Activated T-helper 1 cell treated with Interleukin-2 at 50 U/mL for 16 hours (primary cell): ENCODE results near the gene SYCN.
"Not testable (repeated sequence)": the region's sequence is repeated elsewhere in the genome, so short reads cannot be mapped to it uniquely, and the experiment has no call there.

Experiments
- DNase-seq: peaks from one replicate; pipeline ENCODE4 v3.0.0-alpha.2; 2020; ENCODE audit warnings: low read depth

SYCN gene

GRCh38 chr19:39203372-39204341 is at the start of gene SYCN:
Gene SYCN, minus strand, starts transcription at chr19:39204263. Its CDS starts 9 bp downstream, at chr19:39204254.
- no peak for DNase-seq

GRCh38 chr19:39253374-39254149 is 49.5 kb upstream of the SYCN start:
- no peak for DNase-seq

GRCh38 chr19:39252458-39252857 is 48.4 kb upstream of the SYCN start:
- no peak for DNase-seq

- DNase-seq: no peak
Observed at GRCh38 chr19:39251846-39252245, 47.8 kb upstream of the SYCN start.

- no peak for DNase-seq
Observed at GRCh38 chr19:39251081-39251480, 47.0 kb upstream of the SYCN start.

GRCh38 chr19:39248806-39249205 is 44.7 kb upstream of the SYCN start, which contains the start of gene IFNL4:
Gene IFNL4, minus strand, starts transcription at chr19:39248856.
- DNase-seq: no peak

GRCh38 chr19:39247701-39248664 is 43.9 kb upstream of the SYCN start:
- no peak for DNase-seq

- no peak for DNase-seq
Observed at GRCh38 chr19:39246951-39247669, 43.0 kb upstream of the SYCN start.

GRCh38 chr19:39245166-39245565 is 41.1 kb upstream of the SYCN start:
- DNase-seq: not testable (repeated sequence)

- not testable (repeated sequence) for DNase-seq
Observed at GRCh38 chr19:39244410-39245100, 40.5 kb upstream of the SYCN start, which contains the start of gene IFNL3. Gene IFNL3, minus strand, starts transcription at chr19:39245006. Its CDS starts 39 bp downstream, at chr19:39244967.

GRCh38 chr19:39243741-39244140 is 39.7 kb upstream of the SYCN start:
- not testable (repeated sequence) for DNase-seq

- DNase-seq: no peak
Observed at GRCh38 chr19:39240421-39240820, 36.4 kb upstream of the SYCN start.

GRCh38 chr19:39238944-39239343 is 34.9 kb upstream of the SYCN start:
- no peak for DNase-seq

GRCh38 chr19:39238209-39238608 is 34.1 kb upstream of the SYCN start:
- DNase-seq: no peak

- peak; percentile 14 for DNase-seq
Observed at GRCh38 chr19:39237200-39238184, 33.4 kb upstream of the SYCN start.

GRCh38 chr19:39236527-39236926 is 32.5 kb upstream of the SYCN start:
- DNase-seq: peak; percentile 24

- no peak for DNase-seq
Observed at GRCh38 chr19:39232708-39233107, 28.6 kb upstream of the SYCN start.

GRCh38 chr19:39230096-39230764 is 26.2 kb upstream of the SYCN start:
- no peak for DNase-seq
